Spleen (tissue), 11 donors: ENCODE measurements around the gene SUPT16H. TPM values are rescaled to one million over a fixed set of nuclear protein-coding genes. Genes with fewer than 3 reads are reported as not detected.

Experiments used
- DNase-seq: peaks from one replicate; pipeline ENCODE4 v3.0.0-alpha.2; 2020
- H3K27ac ChIP-seq, 8 donors: fragments of 200-600 bp; sonication (generic) in 7 of 8; 1 replicate in 4 of 8; 2 replicates in 4 of 8; pipeline versions ENCODE4 v1.5.0 to v1.8.0; 2016 to 2021; ENCODE audit warnings: inconsistent platforms in 4 of 8, mild to moderate bottlenecking in 4 of 8, moderate library complexity in 1 of 8
- H3K27me3 ChIP-seq, 7 donors: fragments of 200-600 bp; sonication (generic) in 6 of 7; replicated peaks in 1 of 7; 1 replicate in 4 of 7; 2 replicates in 3 of 7; pipeline versions ENCODE4 v1.5.0 to v1.8.0; 2016 to 2021; ENCODE audit warnings: inconsistent platforms in 3 of 7, mild to moderate bottlenecking in 1 of 7
- H3K36me3 ChIP-seq, 6 donors: fragments of 200-600 bp; sonication (generic) in 5 of 6; 1 replicate in 4 of 6; 2 replicates in 2 of 6; pipeline versions ENCODE4 v1.5.0 to v1.8.0; 2016 to 2021; ENCODE audit warnings: inconsistent platforms in 2 of 6
- H3K4me1 ChIP-seq, 6 donors: fragments of 200-600 bp; sonication (generic) in 5 of 6; 1 replicate in 3 of 6; 2 replicates in 3 of 6; pipeline versions ENCODE4 v1.5.0 to v1.8.0; 2016 to 2021; ENCODE audit warnings: inconsistent platforms in 3 of 6
- H3K4me3 ChIP-seq, 8 donors: fragments of 200-600 bp; sonication (generic) in 7 of 8; 1 replicate in 4 of 8; 2 replicates in 4 of 8; pipeline versions ENCODE4 v1.5.0 to v1.8.0; 2016 to 2021; ENCODE audit warnings: inconsistent platforms in 4 of 8, mild to moderate bottlenecking in 4 of 8, moderate library complexity in 2 of 8
- H3K9me3 ChIP-seq, 8 donors: fragments of 200-600 bp; sonication (generic) in 7 of 8; 1 replicate in 4 of 8; 2 replicates in 4 of 8; pipeline versions ENCODE4 v1.5.0 to v1.8.0; 2016 to 2021; ENCODE audit warnings: inconsistent platforms in 4 of 8
- CTCF ChIP-seq, 11 experiments: fragments of 200-600 bp in 7 of 11; fragments of 450-650 bp in 4 of 11; sonication (generic) in 4 of 11; IDR thresholded peaks in 8 of 11; conservative IDR thresholded peaks in 3 of 11; 1 replicate in 7 of 11; 2 replicates in 4 of 11; pipeline versions ENCODE4 v1.4.0 to v1.8.0; 2016 to 2021; ENCODE audit warnings: antibody characterized with exemption in 11 of 11, inconsistent platforms in 4 of 11, mild to moderate bottlenecking in 1 of 11
- POLR2A ChIP-seq, 3 donors: fragments of 450-650 bp; IDR thresholded peaks; one replicate each; pipeline ENCODE4 v1.5.1; 2017; ENCODE audit warnings: antibody characterized with exemption in 3 of 3, mild to moderate bottlenecking in 1 of 3
- POLR2AphosphoS5 ChIP-seq, 3 donors: sonication (generic); formaldehyde crosslinking; IDR thresholded peaks; one replicate each; pipeline ENCODE4 v1.5.1; 2017; ENCODE audit warnings: antibody characterized with exemption in 3 of 3
- WGBS, 5 donors: extraction: QIAGEN DNeasy Blood & Tissue Kit in 3 of 5; methylation state at CpG; one replicate each; pipeline versions ENCODE4 v1.1.5 to v1.1.7; 2013 to 2018; 5-methylcytosine and 5-hydroxymethylcytosine counted together
- intact Hi-C: fragments of 100-400 bp; cut with DNase I; formaldehyde crosslinking; loops from one replicate; pipeline ENCODE4 v1.15.0; 2023; ENCODE audit warnings: low total_unique reads
- polyA plus RNA-seq, 3 donors: library from polyadenylated mRNA; stranded (reverse); fragments of 200-250 nt; gene quantifications; one replicate each; pipeline ENCODE4 v1.2.1, GENCODE V29; 2013
- total RNA-seq, 7 donors: library from RNA; depleted of rRNA in 3 of 7; stranded (reverse); fragments of >200 nt in 3 of 7; fragmentation: NEBNext Ultra II Directional in 4 of 7; extraction: Animal tissue kit (Norgen Biotek cat#: 25700) in 4 of 7; gene quantifications; one replicate each; pipeline versions ENCODE4 v1.1.0 to v1.2.1, GENCODE V29; 2016 to 2021
- donor health status: healthy with polysubstance abuse.
- donor health status: DM: no; HTN: no; CAD: no; lungs with moderate emphysema.
- donor health status: DM: no; HTN: no; CAD: no.
- donor health status: Bipolar disorder and iron deficiency.
- donor health status: healthy.
- donor health status: DM: no; HTN: no; CAD: no.
- donor health status: DM: yes; HTN: yes; CAD: no.

SUPT16H gene
- total and polyA plus RNA-seq, 10 donors = 41.3 to 65.3 (median 55.9) TPM

GRCh38 chr14:21320913-21321312 lies 62.9 kb downstream of the SUPT16H start:
- H3K27me3 ChIP-seq = no peaks in the 10 kb centered on the region
- TF ChIP-seq POLR2A (IDR thresholded peaks at IDR 0.05) = no peak
- no peak for TF ChIP-seq POLR2AphosphoS5 (IDR thresholded peaks at IDR 0.05)
- TF ChIP-seq CTCF (IDR thresholded peaks at IDR 0.05 in 8 of 11, conservative IDR thresholded peaks at IDR 0.05 in 3 of 11) = no peak
- 90 to 98% (median 94%) methylated on average over 2 of the region's 2 CpGs for WGBS, 5 donors
- intact Hi-C loops = no loop called here
- H3K36me3 ChIP-seq = no peaks in the 10 kb centered on the region
- no peak overlapping the region for H3K4me3 ChIP-seq
- peak overlapping the region in 1 of 8 donors; percentile 84 for H3K27ac ChIP-seq
- no peak for DNase-seq
- peaks cover 4 to 33% (median 11%) of the 10 kb centered on the region in 6 donors for H3K4me1 ChIP-seq
- H3K9me3 ChIP-seq = no peaks in the 10 kb centered on the region

GRCh38 chr14:21317398-21317797 lies 66.4 kb downstream of the SUPT16H start:
- Histone ChIP-seq H3K4me1 (peaks cover 4 to 33% (median 11%) of the 10 kb centered on the region in 6 donors), H3K27me3 (peaks cover 0 to 3% (median 0%) of the 10 kb centered on the region in 7 donors), H3K9me3 (no peaks in the 10 kb centered on the region), H3K27ac (peak overlapping the region in 4 of 8 donors; percentile 22 to 69 (median 44)), H3K4me3 (no peak overlapping the region), H3K36me3 (no peaks in the 10 kb centered on the region)
- intact Hi-C loops = no loop called here
- DNase-seq = no peak
- TF ChIP-seq POLR2AphosphoS5 (IDR thresholded peaks at IDR 0.05) = no peak
- TF ChIP-seq CTCF (IDR thresholded peaks at IDR 0.05 in 8 of 11, conservative IDR thresholded peaks at IDR 0.05 in 3 of 11) = no peak
- no peak for TF ChIP-seq POLR2A (IDR thresholded peaks at IDR 0.05)
- WGBS, 5 donors = 50 to 69% (median 62%) methylated on average over 3 of the region's 3 CpGs

- DNase-seq = no peak
- H3K9me3 ChIP-seq = no peaks in the 10 kb centered on the region
- WGBS, 5 donors = 79 to 90% (median 82%) methylated on average over 12 of the region's 12 CpGs
- no peaks in the 10 kb centered on the region for H3K36me3 ChIP-seq
- intact Hi-C loops = no loop called here
- peaks cover 0 to 3% (median 0%) of the 10 kb centered on the region in 7 donors for H3K27me3 ChIP-seq
- no peak overlapping the region for H3K4me3 ChIP-seq
- TF ChIP-seq CTCF (IDR thresholded peaks at IDR 0.05 in 8 of 11, conservative IDR thresholded peaks at IDR 0.05 in 3 of 11) (no peak), POLR2A (IDR thresholded peaks at IDR 0.05) (no peak), POLR2AphosphoS5 (IDR thresholded peaks at IDR 0.05) (no peak)
- peaks cover 0 to 27% (median 10%) of the 10 kb centered on the region in 6 donors for H3K4me1 ChIP-seq
- H3K27ac ChIP-seq = no peak overlapping the region
Observed at GRCh38 chr14:21313512-21313911, 70.3 kb downstream of the SUPT16H start.

- Histone ChIP-seq H3K4me1 (peaks cover 4 to 26% (median 17%) of the 10 kb centered on the region in 6 donors), H3K9me3 (no peaks in the 10 kb centered on the region), H3K36me3 (no peaks in the 10 kb centered on the region), H3K27me3 (peaks cover 0 to 3% (median 0%) of the 10 kb centered on the region in 7 donors), H3K4me3 (no peak overlapping the region), H3K27ac (no peak overlapping the region)
- TF ChIP-seq POLR2AphosphoS5 (IDR thresholded peaks at IDR 0.05) (no peak), POLR2A (IDR thresholded peaks at IDR 0.05) (no peak), CTCF (IDR thresholded peaks at IDR 0.05 in 8 of 11, conservative IDR thresholded peaks at IDR 0.05 in 3 of 11) (no peak)
- intact Hi-C loops = no loop called here
- 71 to 88% (median 78%) methylated on average over 2 of the region's 2 CpGs for WGBS, 5 donors
- no peak for DNase-seq
Observed at GRCh38 chr14:21311614-21312013, 72.2 kb downstream of the SUPT16H start.
